ENCODE data around the gene ATP6V1C2.
A peak's percentile ranks its signal among the peaks of the same experiment; 100 is the strongest.
"Not testable (repeated sequence)": the region's sequence is repeated elsewhere in the genome, so short reads cannot be mapped to it uniquely, and the experiment has no call there.

ATP6V1C2 gene

DNA sequence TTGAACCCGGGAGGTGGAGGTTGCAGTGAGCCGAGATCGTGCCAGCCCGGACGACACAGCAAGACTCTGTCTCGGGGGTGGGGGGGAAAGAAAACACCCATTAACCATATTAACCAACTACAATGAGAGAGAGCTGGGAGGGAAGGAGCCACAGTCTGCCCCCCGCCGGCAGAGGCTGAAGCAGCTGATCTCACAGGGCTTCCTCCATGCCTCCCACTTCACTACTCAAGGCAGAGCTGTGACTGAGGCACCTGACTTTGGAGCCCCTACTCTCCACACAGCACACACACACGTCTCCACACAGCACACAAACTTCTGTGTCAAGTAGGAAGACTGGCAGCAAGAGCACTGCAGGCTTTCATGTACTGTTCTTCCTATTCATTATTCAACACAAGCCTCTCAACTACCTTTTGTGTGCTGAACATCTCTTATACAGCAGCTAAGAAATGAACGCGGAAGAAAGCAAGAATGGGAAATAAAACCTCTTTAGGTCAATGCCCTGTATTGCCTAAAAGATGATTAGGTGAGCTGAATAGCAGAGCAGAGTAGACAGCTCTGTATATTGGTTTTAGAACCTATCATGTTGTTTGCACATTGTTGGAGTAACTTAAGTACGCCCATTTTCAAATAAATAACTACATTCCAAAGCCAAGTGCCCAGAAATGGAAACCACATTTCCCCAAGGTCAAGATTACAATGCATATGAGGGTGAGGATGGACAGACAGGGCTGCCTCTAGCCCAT is 65.0 kb downstream of the ATP6V1C2 start:
- DNase-seq (ENCODE audit: low spot score), result no peak

DNA sequence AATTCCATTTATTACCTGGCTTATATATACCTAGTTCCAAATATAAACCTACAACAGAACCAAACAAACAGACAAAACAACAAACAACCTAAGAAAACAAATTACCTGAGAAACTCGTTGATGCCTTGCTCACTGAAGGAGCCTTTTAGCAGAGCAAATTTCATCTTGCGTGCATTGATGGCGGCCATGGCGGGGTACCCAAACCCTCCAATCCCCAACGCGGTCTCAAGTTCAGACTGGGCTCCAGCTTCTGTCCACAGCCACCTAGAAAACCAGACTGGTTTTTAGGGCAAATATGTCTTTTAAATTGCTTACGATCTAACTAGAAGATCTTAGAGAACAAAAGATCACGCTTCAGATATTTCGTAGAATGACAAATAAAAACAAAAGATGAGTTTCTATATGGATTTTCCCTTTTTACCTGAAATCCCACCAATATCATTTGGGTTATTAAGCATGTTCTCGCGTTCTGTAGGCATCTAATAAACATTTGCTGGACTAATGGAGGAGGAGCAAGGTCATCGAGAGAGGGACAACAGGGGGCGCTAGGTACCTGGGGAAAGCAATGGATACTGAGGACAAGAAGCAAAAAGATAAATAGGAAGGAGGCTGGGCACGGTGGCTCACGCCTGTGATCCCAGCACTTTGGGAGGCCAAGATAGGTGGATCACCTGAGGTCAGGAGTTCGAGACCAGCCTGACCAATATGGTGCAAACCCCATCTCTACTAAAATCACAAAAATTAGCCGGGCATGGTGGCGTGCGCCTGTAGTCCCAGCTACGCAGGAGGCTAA is 65.9 kb downstream of the ATP6V1C2 start:
- no peak for DNase-seq (ENCODE audit: low spot score)

GRCh38 chr2:10788855-10789254 is 67.4 kb downstream of the ATP6V1C2 start:
- DNase-seq (ENCODE audit: low spot score), result no peak

DNA sequence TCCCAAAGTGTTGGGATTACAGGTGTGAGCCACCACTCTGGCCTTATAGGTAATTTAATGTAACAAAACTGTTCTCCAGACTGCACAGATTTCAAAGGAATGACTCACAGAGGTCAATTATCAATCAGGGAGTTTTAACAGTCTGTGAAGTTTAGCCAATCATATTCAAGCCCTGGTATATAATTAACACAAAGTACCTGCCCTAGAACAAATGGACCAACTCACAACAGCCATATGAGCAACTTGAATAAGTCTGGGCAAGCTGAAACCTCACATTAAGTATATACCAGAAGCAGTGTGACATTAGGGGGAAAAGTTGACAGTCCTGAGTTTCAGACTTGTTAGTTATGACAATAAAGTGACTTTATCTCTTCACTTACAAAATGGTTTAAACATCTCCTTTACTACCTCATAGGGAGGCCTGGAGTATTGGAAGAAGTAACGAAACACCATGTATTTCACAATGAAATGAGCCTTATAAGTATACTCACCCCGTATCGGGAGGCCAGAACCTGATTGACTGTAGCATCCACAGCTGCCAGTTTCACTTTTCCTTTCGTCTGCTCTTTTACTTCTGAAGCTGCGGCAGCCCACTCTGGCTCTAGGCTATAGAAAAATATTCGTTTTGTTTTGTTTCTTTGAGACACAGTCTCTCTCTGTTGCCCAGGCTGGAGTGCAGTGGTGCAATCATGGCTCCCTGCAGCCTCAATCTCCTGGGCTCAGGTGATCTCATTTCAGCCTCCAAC is 69.0 kb downstream of the ATP6V1C2 start:
- no peak for DNase-seq (ENCODE audit: low spot score)

DNA sequence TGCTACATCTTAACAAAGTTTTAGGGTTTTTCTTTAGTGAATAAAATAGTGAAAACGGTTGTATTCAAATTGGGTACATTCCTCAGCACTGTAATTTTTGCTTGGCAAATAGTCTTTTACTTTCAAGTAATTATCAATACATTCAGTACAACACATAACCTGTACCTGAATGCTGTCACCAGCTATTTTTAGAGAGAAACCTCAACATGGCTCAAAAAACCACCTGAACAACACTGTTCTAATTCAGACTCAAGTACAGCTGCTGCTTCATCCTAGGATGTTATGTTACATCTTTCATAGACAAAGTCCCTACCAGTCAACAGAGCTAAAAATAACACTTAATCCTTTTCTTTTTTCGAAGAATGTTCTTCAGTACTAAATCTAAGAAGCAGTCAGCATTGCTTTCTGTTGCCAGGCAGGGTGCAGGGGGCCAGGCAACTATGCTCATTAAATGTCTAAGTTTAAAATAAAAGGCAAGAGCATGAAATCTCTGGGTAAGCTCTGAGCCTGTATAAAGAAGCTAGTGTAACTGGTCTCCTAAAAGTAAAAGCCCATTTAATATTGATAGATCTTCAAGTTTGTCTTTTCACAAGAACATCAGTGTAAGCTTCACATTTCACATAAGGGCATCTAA is 70.7 kb downstream of the ATP6V1C2 start:
- DNase-seq (ENCODE audit: low spot score), result no peak

GRCh38 chr2:10792660-10793400 is 71.4 kb downstream of the ATP6V1C2 start:
- no peak for DNase-seq (ENCODE audit: low spot score)

DNA sequence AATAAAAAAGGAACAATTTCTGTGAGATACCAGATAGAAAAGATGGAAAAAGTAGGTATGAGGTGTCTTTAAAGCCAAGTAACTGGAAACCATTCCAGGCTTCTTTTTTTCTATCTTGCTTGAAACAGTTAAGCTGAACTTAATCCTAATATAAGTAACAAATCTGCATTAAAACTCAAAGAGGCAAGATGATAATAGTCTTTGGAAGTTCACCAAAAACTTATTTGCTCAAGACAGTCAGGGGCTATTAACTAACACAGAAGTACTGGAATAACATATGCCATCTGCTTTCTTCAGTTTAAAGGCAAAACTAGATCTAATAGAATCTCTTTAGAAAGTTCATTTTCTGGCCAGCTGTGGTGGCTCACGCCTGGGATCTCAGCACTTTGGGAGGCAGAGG is 72.4 kb downstream of the ATP6V1C2 start:
- DNase-seq (ENCODE audit: low spot score), result no peak

GRCh38 chr2:10794876-10795275 is 73.4 kb downstream of the ATP6V1C2 start:
- DNase-seq (ENCODE audit: low spot score), result no peak

- no peak for DNase-seq (ENCODE audit: low spot score)
Observed at GRCh38 chr2:10795508-10796046, 74.1 kb downstream of the ATP6V1C2 start.

DNA sequence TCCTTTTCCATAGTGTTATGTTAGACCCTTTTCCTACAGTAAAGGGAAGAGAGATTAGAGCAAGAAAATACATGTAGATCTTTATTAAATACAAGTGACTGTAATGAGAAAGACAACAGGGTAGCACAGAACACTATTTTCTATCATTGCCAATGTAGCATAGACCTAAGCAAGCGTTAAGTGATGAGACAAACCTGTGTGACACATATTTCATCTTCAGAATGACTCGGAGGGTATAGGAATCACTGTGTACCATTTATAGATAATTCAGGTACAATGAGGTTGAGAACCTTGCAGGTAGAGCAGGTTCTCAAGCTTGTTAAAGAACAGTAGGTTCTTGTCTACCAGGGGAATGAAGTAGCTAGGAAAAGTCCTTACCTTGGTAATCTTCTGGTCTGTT is 75.3 kb downstream of the ATP6V1C2 start:
- DNase-seq (ENCODE audit: low spot score), result no peak

GRCh38 chr2:10798783-10799182 is 77.4 kb downstream of the ATP6V1C2 start:
- no peak for DNase-seq (ENCODE audit: low spot score)

DNA sequence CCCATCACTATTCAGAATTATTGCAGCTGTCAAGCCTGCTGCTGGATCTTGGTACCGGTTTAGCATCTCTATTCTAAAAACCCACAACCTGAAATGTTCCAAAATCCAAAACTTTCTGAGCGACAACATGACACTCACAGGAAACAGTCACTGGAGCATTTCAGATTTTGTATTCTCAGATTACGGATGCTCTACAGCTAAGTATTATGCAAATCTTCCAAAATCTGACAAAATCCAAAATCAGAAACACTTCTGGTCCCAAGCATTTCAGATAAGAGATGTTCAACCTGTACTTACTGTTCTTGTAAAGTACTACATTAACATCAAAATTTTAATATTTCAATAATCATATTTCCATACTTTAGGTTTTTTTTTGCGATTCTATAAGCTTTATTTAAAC is 78.7 kb downstream of the ATP6V1C2 start:
- DNase-seq (ENCODE audit: low spot score), result no peak

GRCh38 chr2:10802657-10803056 is 81.2 kb downstream of the ATP6V1C2 start:
- DNase-seq (ENCODE audit: low spot score), result no peak

GRCh38 chr2:10805990-10806389 is 84.6 kb downstream of the ATP6V1C2 start:
- DNase-seq (ENCODE audit: low spot score), result not testable (repeated sequence)

- DNase-seq (ENCODE audit: low spot score), result no peak
Observed at GRCh38 chr2:10806543-10806942, 85.1 kb downstream of the ATP6V1C2 start.

GRCh38 chr2:10810202-10811161 is 89.1 kb downstream of the ATP6V1C2 start:
- no peak for DNase-seq (ENCODE audit: low spot score)

DNA sequence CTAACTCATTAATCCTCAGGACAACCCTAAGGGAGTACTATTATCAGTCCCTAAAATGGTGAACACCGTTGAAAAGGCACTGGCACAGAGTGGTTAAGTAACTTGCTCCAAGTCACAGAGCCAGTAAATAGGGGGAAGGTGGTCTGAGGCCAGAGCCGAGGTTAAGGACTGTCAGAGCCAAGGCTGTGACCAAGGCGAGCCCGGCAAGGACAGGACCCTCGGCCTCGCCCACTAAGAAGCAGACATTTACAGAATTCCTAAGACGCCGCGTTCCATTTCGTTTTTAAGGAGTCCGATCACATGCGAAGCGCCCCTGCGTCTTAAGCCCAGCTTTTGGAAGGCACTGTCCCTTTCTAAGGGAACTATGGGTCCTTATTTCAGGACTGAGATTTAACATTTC is 90.1 kb downstream of the ATP6V1C2 start:
- no peak for DNase-seq (ENCODE audit: low spot score)

DNA sequence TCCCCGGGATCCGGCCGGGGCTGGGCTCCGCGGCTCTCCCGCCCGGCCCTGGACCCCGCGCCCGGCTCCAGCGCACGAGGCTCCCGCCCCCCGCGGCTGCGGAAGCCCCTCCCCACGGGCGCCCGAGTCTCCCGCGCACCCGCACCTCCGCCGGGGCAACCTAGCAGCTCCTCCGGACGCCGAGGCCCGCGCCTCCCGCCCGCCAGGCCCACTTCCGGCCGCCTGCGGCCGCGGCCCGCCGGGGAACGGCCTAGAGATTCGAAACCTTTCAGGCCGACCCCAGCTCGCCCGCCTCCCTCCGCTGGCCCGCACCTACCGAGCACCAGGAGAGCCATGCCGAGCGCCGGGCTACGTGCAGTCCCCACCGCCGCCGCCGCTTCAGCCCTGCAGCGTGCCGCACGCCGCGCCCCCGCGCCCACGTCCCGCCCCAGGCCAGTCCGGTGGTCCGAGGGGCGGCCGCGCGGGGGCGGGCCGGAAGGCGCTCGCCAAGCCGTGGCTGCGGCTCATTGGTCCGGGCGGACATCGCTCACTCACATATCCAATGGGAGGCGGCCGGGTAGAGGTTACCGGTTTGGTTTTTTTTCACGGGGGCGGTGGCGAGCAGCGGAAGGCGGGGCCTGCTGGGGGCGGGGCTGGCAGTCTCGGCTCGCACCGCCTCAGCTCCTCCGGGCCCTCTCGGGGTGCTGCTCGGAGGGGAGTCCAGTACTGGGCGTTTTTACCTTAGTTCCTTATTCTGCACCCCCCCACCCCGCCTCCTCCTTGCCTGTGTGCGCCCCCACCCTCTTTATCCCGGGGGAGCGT is 91.1 kb downstream of the ATP6V1C2 start, which contains the start of gene PDIA6:
PDIA6 (minus strand) TSS at position 424 of the 801 bp plus-strand sequence; CDS start at position 335, 89 bp downstream.
- peak; percentile 98 for DNase-seq (ENCODE audit: low spot score)

Measured in hepatic stellate cell (primary cell).